Osteoblast (primary cell): ENCODE results near the gene MYO5B. TPM values are rescaled to one million over a fixed set of nuclear protein-coding genes. Genes with fewer than 3 reads are reported as not detected.

ENCODE experiments used
- DNase-seq: peaks from one replicate; pipeline ENCODE4 v3.0.0; 2011; ENCODE audit warnings: low spot score, mixed read lengths; ENCODE audit not compliant: insufficient read length; ENCODE audit errors: missing footprints
- H2AFZ ChIP-seq: 2 replicates; pipeline ENCODE4 v1.6.0; 2011; ENCODE audit warnings: mild to moderate bottlenecking, low read length
- H3K27ac ChIP-seq: 2 replicates; pipeline ENCODE4 v1.5.1; 2011; ENCODE audit warnings: mild to moderate bottlenecking, low read depth, low read length, moderate library complexity
- H3K27me3 ChIP-seq: 2 replicates; pipeline ENCODE4 v1.6.0; 2012; ENCODE audit warnings: mild to moderate bottlenecking, control low read depth, inconsistent platforms, low read length, moderate library complexity; ENCODE audit not compliant: insufficient read depth
- H3K36me3 ChIP-seq: 2 replicates; pipeline ENCODE4 v1.5.1; 2011; ENCODE audit warnings: mild to moderate bottlenecking, low read length, control low read depth, moderate library complexity; ENCODE audit not compliant: insufficient read depth
- H3K4me1 ChIP-seq: 2 replicates; pipeline ENCODE4 v1.5.1; 2011; ENCODE audit warnings: mild to moderate bottlenecking, low read length, control low read depth, moderate library complexity; ENCODE audit not compliant: insufficient read depth
- H3K4me2 ChIP-seq: 2 replicates; pipeline ENCODE4 v1.6.0; 2011; ENCODE audit warnings: mild to moderate bottlenecking, low read length; ENCODE audit not compliant: insufficient read depth
- H3K4me3 ChIP-seq: fragments of 200-600 bp; sonication (generic); 3 replicates; pipeline ENCODE4 v1.5.1; 2012; ENCODE audit warnings: mild to moderate bottlenecking, low read length, inconsistent platforms; ENCODE audit not compliant: insufficient read depth
- H3K79me2 ChIP-seq: 2 replicates; pipeline ENCODE4 v1.6.0; 2012; ENCODE audit warnings: mild to moderate bottlenecking, low read length, control low read depth, inconsistent platforms; ENCODE audit not compliant: insufficient read depth
- H3K9me3 ChIP-seq: 2 replicates; pipeline ENCODE4 v1.5.1; 2011; ENCODE audit warnings: low read depth, low read length, control low read depth
- H4K20me1 ChIP-seq: 2 replicates; pipeline ENCODE4 v1.6.0; 2012; ENCODE audit warnings: mild to moderate bottlenecking, low read length, control low read depth; ENCODE audit not compliant: insufficient read depth
- CTCF ChIP-seq: IDR thresholded peaks from 2 replicates; pipeline ENCODE4 v1.5.1; 2011; ENCODE audit warnings: mild to moderate bottlenecking, low read depth, low read length, moderate library complexity; ENCODE audit errors: extremely low read depth
- total RNA-seq: library from RNA; depleted of rRNA; stranded (reverse); fragments of >200 nt; gene quantifications from 2 replicates; pipeline ENCODE4 v1.2.3, GENCODE V29; 2012

Gene MYO5B
- total RNA-seq, 1 donor, result 0.36 TPM

DNA sequence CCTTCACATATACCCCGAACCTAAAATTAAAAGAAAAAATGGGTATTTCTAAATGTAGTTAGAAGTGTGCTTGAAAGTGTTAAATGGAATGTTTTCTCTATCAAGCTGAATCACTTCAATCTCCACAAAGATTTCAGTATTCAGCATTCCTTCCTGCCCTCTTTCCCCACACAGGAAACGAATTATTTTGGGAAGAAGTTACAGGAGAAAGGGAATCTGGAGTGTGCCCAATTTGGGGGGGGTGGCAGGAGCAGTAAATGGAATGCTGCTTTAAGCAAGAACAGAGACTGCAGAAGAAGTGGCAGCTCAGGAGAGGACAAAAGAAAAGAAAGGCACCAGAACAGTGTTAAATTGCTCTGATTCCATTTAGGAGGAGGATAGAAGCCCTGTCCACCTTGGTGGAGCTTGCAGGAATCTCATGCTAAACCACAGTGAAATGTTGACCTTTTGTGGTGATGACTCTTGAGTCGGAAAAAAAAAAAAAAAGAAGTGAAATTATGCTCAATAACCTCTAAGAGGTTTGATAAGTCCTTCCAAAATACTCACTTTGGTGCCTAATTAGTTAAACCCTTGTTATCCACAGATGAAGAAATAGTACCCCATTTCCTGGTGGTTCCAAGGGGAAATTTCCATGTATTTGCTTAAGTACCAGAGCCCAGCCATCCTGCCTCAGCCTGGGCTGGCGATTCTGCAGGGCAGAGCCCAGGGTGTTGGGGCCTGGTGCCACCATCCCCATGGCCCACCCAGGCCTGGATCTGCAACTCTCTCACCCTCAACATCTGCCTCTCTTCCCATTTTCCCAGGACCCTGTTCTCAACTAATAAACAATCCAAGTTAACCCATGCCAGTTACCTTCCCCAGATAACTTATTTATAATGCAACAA is 56.5 kb downstream of the MYO5B start:
- H2AFZ ChIP-seq, result no peak overlapping the region
- no peaks in the 10 kb centered on the region for H4K20me1 ChIP-seq
- H3K79me2 ChIP-seq, result no peaks in the 10 kb centered on the region
- peaks cover 9% of the 10 kb centered on the region for H3K4me1 ChIP-seq
- H3K9me3 ChIP-seq, result no peaks in the 10 kb centered on the region
- H3K27ac ChIP-seq, result no peak overlapping the region
- no peak for TF ChIP-seq CTCF
- no peak for DNase-seq
- H3K4me2 ChIP-seq, result no peak overlapping the region
- H3K36me3 ChIP-seq, result no peaks in the 10 kb centered on the region
- H3K4me3 ChIP-seq, result no peak overlapping the region
- no peaks in the 10 kb centered on the region for H3K27me3 ChIP-seq

DNA sequence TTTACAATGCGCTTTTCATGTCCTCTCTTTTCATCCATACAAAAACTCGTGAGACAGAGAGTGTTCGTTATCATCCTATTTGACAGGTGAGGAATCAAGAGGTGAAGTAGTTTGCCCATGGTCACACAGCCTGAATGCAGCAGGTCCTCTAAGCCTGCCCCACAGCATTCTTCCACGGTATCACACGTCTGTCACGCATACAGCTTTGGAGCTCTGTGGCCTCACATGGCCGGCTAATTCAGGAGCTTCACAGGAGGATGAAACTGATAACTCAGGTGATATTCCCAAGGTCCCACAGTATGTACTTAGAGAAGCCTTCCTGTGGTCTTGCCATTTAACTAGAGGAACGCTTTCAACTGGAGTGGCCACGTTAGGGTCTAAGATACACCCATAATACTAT is 59.0 kb downstream of the MYO5B start:
- H3K4me1 ChIP-seq, result peaks cover 9% of the 10 kb centered on the region
- TF ChIP-seq CTCF, result no peak
- no peaks in the 10 kb centered on the region for H3K9me3 ChIP-seq
- H4K20me1 ChIP-seq, result no peaks in the 10 kb centered on the region
- H3K79me2 ChIP-seq, result no peaks in the 10 kb centered on the region
- no peaks in the 10 kb centered on the region for H3K36me3 ChIP-seq
- H3K4me3 ChIP-seq, result no peak overlapping the region
- no peak overlapping the region for H3K4me2 ChIP-seq
- H2AFZ ChIP-seq, result no peak overlapping the region
- no peak for DNase-seq
- H3K27ac ChIP-seq, result no peak overlapping the region
- H3K27me3 ChIP-seq, result no peaks in the 10 kb centered on the region

GRCh38 chr18:50133526-50133925 is 61.4 kb downstream of the MYO5B start:
- H3K27ac ChIP-seq, result no peak overlapping the region
- no peak overlapping the region for H2AFZ ChIP-seq
- DNase-seq, result no peak
- peaks cover 7% of the 10 kb centered on the region for H3K4me1 ChIP-seq
- H3K4me2 ChIP-seq, result no peak overlapping the region
- no peaks in the 10 kb centered on the region for H3K79me2 ChIP-seq
- TF ChIP-seq CTCF, result no peak
- H3K36me3 ChIP-seq, result no peaks in the 10 kb centered on the region
- no peaks in the 10 kb centered on the region for H4K20me1 ChIP-seq
- no peaks in the 10 kb centered on the region for H3K27me3 ChIP-seq
- no peak overlapping the region for H3K4me3 ChIP-seq
- H3K9me3 ChIP-seq, result no peaks in the 10 kb centered on the region

- Histone ChIP-seq H3K36me3 (no peaks in the 10 kb centered on the region), H3K4me3 (no peak overlapping the region), H4K20me1 (no peaks in the 10 kb centered on the region), H3K27ac (no peak overlapping the region), H2AFZ (no peak overlapping the region), H3K79me2 (no peaks in the 10 kb centered on the region), H3K4me2 (no peak overlapping the region), H3K9me3 (no peaks in the 10 kb centered on the region), H3K4me1 (no peaks in the 10 kb centered on the region), H3K27me3 (no peaks in the 10 kb centered on the region)
- no peak for TF ChIP-seq CTCF
- DNase-seq, result peak; percentile 66
These were observed 63.4 kb downstream of the MYO5B start for GRCh38 chr18:50131591-50131990.
